ENCODE measurements around the gene PTPRCAP. TPM values are rescaled to one million over a fixed set of nuclear protein-coding genes. Genes with fewer than 3 reads are reported as not detected.
"Not testable (repeated sequence)": the region's sequence is repeated elsewhere in the genome, so short reads cannot be mapped to it uniquely, and the experiment has no call there.

The PTPRCAP gene
- total RNA-seq, 1 donor from 2014 or later: 2.3 TPM

GRCh38 chr11:67466962-67467771 lies 29.7 kb upstream of the PTPRCAP start:
- H3K9me3 Mint-ChIP-seq (ENCODE audit: low read depth): no peaks in the 10 kb centered on the region
- peaks cover 12% of the 10 kb centered on the region for H3K4me1 Mint-ChIP-seq (ENCODE audit: low read depth)
- no peaks in the 10 kb centered on the region for H3K36me3 Mint-ChIP-seq (ENCODE audit: insufficient read depth)
- DNase-seq (ENCODE audit: low spot score, unreplicated experiment): no peak
- peak overlapping the region; percentile 72 for H3K4me3 Mint-ChIP-seq (ENCODE audit: low read depth)
- peak overlapping the region; percentile 56 for H3K27ac Mint-ChIP-seq
- TF ChIP-seq, protein P1, sequence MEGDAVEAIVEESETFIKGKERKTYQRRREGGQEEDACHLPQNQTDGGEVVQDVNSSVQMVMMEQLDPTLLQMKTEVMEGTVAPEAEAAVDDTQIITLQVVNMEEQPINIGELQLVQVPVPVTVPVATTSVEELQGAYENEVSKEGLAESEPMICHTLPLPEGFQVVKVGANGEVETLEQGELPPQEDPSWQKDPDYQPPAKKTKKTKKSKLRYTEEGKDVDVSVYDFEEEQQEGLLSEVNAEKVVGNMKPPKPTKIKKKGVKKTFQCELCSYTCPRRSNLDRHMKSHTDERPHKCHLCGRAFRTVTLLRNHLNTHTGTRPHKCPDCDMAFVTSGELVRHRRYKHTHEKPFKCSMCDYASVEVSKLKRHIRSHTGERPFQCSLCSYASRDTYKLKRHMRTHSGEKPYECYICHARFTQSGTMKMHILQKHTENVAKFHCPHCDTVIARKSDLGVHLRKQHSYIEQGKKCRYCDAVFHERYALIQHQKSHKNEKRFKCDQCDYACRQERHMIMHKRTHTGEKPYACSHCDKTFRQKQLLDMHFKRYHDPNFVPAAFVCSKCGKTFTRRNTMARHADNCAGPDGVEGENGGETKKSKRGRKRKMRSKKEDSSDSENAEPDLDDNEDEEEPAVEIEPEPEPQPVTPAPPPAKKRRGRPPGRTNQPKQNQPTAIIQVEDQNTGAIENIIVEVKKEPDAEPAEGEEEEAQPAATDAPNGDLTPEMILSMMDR (IDR thresholded peaks at IDR 0.05; ENCODE audit: unreplicated experiment): no peak
- H3K27me3 Mint-ChIP-seq: peaks cover 2% of the 10 kb centered on the region

- Mint-ChIP-seq H3K9me3 (ENCODE audit: low read depth) (no peaks in the 10 kb centered on the region), H3K27ac (no peak overlapping the region), H3K36me3 (ENCODE audit: insufficient read depth) (no peaks in the 10 kb centered on the region), H3K27me3 (peaks cover 2% of the 10 kb centered on the region), H3K4me1 (ENCODE audit: low read depth) (peaks cover 12% of the 10 kb centered on the region), H3K4me3 (ENCODE audit: low read depth) (peak overlapping the region; percentile 21)
- TF ChIP-seq, protein P1 (IDR thresholded peaks at IDR 0.05; ENCODE audit: unreplicated experiment): no peak
- no peak for DNase-seq (ENCODE audit: low spot score, unreplicated experiment)
Observed at GRCh38 chr11:67466367-67466766, 28.9 kb upstream of the PTPRCAP start.

GRCh38 chr11:67465530-67465929 lies 28.0 kb upstream of the PTPRCAP start:
- H3K27ac Mint-ChIP-seq: peak overlapping the region; percentile 95
- H3K27me3 Mint-ChIP-seq; DNase-seq (ENCODE audit: low spot score, unreplicated experiment); H3K9me3 Mint-ChIP-seq (ENCODE audit: low read depth); H3K36me3 Mint-ChIP-seq (ENCODE audit: insufficient read depth): not testable (repeated sequence)
- peaks cover 12% of the 10 kb centered on the region for H3K4me1 Mint-ChIP-seq (ENCODE audit: low read depth)
- H3K4me3 Mint-ChIP-seq (ENCODE audit: low read depth): peak overlapping the region; percentile 82

DNA sequence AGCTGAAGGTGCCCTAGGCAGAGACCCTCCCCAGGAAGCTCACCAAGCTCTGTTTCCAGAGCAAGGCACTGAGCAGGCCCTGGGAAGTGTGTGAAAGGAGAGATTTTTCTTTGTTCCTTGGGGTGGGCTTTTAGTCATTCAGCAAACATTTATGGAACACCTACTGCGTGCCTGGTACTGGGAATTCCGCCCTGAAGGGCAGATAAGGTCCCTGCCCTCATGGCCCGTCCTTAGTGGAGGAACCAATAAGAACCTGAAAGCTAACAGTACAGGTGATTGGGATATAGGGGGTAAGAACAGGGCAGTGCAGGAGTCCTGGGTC lies 27.7 kb upstream of the PTPRCAP start:
- TF ChIP-seq, protein P1 (IDR thresholded peaks at IDR 0.05; ENCODE audit: unreplicated experiment): no peak
- no peak for DNase-seq (ENCODE audit: low spot score, unreplicated experiment)
- Mint-ChIP-seq H3K27me3 (no peaks in the 10 kb centered on the region), H3K36me3 (ENCODE audit: insufficient read depth) (no peaks in the 10 kb centered on the region), H3K4me1 (ENCODE audit: low read depth) (peaks cover 12% of the 10 kb centered on the region), H3K9me3 (ENCODE audit: low read depth) (no peaks in the 10 kb centered on the region), H3K27ac (peak overlapping the region; percentile 95), H3K4me3 (ENCODE audit: low read depth) (peak overlapping the region; percentile 82)

DNA sequence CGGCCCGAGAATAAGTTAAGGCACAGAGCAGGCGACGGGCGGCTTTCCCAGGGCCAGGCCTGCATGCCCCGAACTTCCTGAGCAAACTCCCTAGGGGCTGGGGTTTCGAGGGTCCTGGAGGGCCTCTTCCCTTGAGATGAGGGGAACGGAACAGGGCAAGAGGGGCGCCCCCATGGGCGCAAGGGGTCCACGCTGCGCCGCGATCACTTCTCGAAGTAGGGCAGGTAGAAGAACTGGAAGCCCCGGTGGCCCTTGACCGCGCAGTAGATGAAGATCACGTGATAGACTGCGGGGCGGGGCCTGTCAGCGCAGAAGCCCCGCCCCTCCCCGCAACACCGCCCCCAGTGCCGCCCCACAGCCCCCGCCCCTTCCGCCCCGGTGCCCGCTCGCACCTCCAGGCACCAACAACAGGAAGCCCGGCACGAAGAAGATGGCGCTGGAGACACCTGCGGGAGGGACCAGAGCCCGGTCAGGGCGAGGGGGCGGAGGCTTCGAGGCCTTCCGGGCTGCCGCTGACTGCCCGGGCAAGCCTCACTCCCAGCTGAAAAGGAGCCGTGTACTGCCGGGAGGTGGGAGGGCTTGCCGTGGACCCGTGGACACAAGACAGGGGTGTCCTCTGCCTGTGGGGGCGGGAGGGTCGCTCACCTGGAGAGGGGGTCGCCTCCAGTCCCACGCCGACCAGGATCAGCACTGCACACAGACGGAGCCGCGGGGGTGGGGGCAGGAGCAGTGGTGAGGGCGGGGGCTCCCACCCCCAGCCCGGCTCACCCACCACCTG lies 27.1 kb upstream of the PTPRCAP start:
- H3K27me3 Mint-ChIP-seq: no peaks in the 10 kb centered on the region
- peak; percentile 79 for DNase-seq (ENCODE audit: low spot score, unreplicated experiment)
- peak overlapping the region; percentile 82 for H3K4me3 Mint-ChIP-seq (ENCODE audit: low read depth)
- no peaks in the 10 kb centered on the region for H3K36me3 Mint-ChIP-seq (ENCODE audit: insufficient read depth)
- H3K27ac Mint-ChIP-seq: peak overlapping the region; percentile 95
- TF ChIP-seq, protein P1 (IDR thresholded peaks at IDR 0.05; ENCODE audit: unreplicated experiment): no peak
- H3K4me1 Mint-ChIP-seq (ENCODE audit: low read depth): peaks cover 12% of the 10 kb centered on the region
- H3K9me3 Mint-ChIP-seq (ENCODE audit: low read depth): no peaks in the 10 kb centered on the region

All from progenitor cell of endocrine pancreas (in vitro differentiated cells).